Measurements from ENCODE around the gene PPME1.

DNA sequence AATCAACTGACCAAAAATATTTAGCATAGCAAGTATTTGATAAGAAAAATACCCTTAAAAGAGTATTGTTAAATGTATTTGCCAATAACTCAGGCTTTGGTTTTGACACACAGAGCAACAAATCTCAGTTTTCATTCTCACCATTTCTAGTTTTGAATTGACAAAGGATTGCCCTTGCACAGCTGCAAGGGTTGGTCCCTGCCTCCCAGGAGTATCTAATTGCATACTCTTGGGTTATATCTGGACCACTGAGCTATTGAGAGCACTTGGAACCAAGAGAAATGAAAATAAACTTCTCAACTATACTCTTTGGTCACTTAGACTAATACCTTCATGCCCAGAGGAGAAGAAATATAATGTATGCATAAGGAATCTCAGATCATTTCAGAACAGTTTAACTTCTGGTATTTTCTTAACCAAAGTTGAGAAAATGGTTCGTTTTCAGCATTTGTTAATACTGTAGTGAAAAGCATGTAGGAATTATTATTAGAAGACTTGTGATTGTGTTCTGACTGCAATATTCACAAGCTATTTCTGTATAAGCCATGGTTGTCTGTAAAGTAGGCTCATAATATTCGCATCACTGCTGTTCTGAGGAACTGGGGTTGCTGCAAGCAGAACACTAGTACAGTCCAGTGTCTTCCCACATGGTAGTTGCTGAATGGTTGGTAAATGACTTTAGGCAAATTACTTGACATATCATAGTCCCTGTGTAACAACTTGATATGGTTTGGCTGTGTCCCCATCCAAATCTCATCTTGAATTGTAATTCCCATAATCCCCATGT, 8.2 kb upstream of the PPME1 start:
- TF ChIP-seq, protein P1, sequence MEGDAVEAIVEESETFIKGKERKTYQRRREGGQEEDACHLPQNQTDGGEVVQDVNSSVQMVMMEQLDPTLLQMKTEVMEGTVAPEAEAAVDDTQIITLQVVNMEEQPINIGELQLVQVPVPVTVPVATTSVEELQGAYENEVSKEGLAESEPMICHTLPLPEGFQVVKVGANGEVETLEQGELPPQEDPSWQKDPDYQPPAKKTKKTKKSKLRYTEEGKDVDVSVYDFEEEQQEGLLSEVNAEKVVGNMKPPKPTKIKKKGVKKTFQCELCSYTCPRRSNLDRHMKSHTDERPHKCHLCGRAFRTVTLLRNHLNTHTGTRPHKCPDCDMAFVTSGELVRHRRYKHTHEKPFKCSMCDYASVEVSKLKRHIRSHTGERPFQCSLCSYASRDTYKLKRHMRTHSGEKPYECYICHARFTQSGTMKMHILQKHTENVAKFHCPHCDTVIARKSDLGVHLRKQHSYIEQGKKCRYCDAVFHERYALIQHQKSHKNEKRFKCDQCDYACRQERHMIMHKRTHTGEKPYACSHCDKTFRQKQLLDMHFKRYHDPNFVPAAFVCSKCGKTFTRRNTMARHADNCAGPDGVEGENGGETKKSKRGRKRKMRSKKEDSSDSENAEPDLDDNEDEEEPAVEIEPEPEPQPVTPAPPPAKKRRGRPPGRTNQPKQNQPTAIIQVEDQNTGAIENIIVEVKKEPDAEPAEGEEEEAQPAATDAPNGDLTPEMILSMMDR (conservative IDR thresholded peaks at IDR 0.05; ENCODE audit: low read depth, low read length) = no peak
- TF ChIP-seq CHD1 (IDR thresholded peaks at IDR 0.05; ENCODE audit: low read depth, low read length) (no peak), POLR2A (IDR thresholded peaks at IDR 0.05; ENCODE audit: low read depth, low read length) (no peak), BHLHE40 (IDR thresholded peaks at IDR 0.05; ENCODE audit: low read depth, low read length) (no peak), FOS (IDR thresholded peaks at IDR 0.05; ENCODE audit: low read depth, low read length) (no peak), MAZ (IDR thresholded peaks at IDR 0.05; ENCODE audit: borderline replicate concordance, low read depth, low read length) (no peak), MAFK (IDR thresholded peaks at IDR 0.05; ENCODE audit: low read depth, low read length) (no peak), NFE2L2 (IDR thresholded peaks at IDR 0.05; ENCODE audit: low read depth, low read length) (no peak)
- TF ChIP-seq, protein P2, sequence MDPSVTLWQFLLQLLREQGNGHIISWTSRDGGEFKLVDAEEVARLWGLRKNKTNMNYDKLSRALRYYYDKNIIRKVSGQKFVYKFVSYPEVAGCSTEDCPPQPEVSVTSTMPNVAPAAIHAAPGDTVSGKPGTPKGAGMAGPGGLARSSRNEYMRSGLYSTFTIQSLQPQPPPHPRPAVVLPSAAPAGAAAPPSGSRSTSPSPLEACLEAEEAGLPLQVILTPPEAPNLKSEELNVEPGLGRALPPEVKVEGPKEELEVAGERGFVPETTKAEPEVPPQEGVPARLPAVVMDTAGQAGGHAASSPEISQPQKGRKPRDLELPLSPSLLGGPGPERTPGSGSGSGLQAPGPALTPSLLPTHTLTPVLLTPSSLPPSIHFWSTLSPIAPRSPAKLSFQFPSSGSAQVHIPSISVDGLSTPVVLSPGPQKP (IDR thresholded peaks at IDR 0.05; ENCODE audit: borderline replicate concordance, low read depth, low read length) = no peak
